ENCODE results near the gene TSPAN7.

- TF ChIP-seq CTCF (IDR thresholded peaks at IDR 0.05; ENCODE audit: insufficient read depth, low read length, poor library complexity, severe bottlenecking): no peak
- TF ChIP-seq EZH2phosphoT487 (conservative IDR thresholded peaks at IDR 0.05; ENCODE audit: low read length): no peak
These were observed 59.3 kb downstream of the TSPAN7 start for GRCh38 chrX:38620623-38621022.
